22Rv1 (cell line): Measurements from ENCODE around the gene DPYSL4.

Experiments
- H3K27ac ChIP-seq: fragments of 450-650 bp; 2 replicates; pipeline ENCODE4 v1.5.1; 2017
- CTCF ChIP-seq: fragments of 450-650 bp; IDR thresholded peaks from 2 replicates; pipeline ENCODE4 v1.5.1; 2017; ENCODE audit warnings: mild to moderate bottlenecking
- ZFX ChIP-seq: fragments of 450-650 bp; IDR thresholded peaks from 2 replicates; pipeline ENCODE4 v1.6.1; 2017; ENCODE audit warnings: antibody characterized with exemption, borderline replicate concordance

DPYSL4 gene

GRCh38 chr10:132205650-132206376 is 19.1 kb downstream of the DPYSL4 start:
- H3K27ac ChIP-seq, result no peak overlapping the region
- TF ChIP-seq ZFX (no peak), CTCF (no peak)

- TF ChIP-seq ZFX (no peak), CTCF (no peak)
- H3K27ac ChIP-seq, result no peak overlapping the region
Measured at GRCh38 chr10:132206377-132206745, 19.6 kb downstream of the DPYSL4 start.

GRCh38 chr10:132206806-132207535 is 20.2 kb downstream of the DPYSL4 start:
- H3K27ac ChIP-seq, result no peak overlapping the region
- no peak for TF ChIP-seq CTCF
- no peak for TF ChIP-seq ZFX

GRCh38 chr10:132207536-132208461 is 21.1 kb downstream of the DPYSL4 start:
- no peak overlapping the region for H3K27ac ChIP-seq
- TF ChIP-seq CTCF (no peak), ZFX (no peak)

- TF ChIP-seq ZFX, result no peak
- no peak for TF ChIP-seq CTCF
- H3K27ac ChIP-seq, result no peak overlapping the region
Measured at GRCh38 chr10:132208462-132209050, 21.8 kb downstream of the DPYSL4 start.

GRCh38 chr10:132209130-132209529 is 22.4 kb downstream of the DPYSL4 start:
- no peak overlapping the region for H3K27ac ChIP-seq
- TF ChIP-seq ZFX (no peak), CTCF (no peak)
